Activated naive CD8-positive, alpha-beta T cell (primary cell): ENCODE measurements around the gene TAGLN.

Experiments used
- H3K27ac Mint-ChIP-seq: one replicate; pipeline ENCODE4 v1.8.0; 2021; ENCODE audit warnings: mixed read lengths
- H3K27me3 Mint-ChIP-seq: one replicate; pipeline ENCODE4 v1.8.0; 2021; ENCODE audit warnings: mixed read lengths
- H3K36me3 Mint-ChIP-seq: one replicate; pipeline ENCODE4 v1.8.0; 2021; ENCODE audit warnings: mixed read lengths
- H3K4me1 Mint-ChIP-seq: one replicate; pipeline ENCODE4 v1.8.0; 2021; ENCODE audit warnings: low read depth, mixed read lengths
- H3K4me3 Mint-ChIP-seq: one replicate; pipeline ENCODE4 v1.8.0; 2021; ENCODE audit warnings: mild to moderate bottlenecking, mixed read lengths
- H3K9me3 Mint-ChIP-seq: one replicate; pipeline ENCODE4 v1.8.0; 2021; ENCODE audit warnings: low read depth, mixed read lengths

TAGLN gene

GRCh38 chr11:117210620-117211019 is 11.4 kb downstream of the TAGLN start:
- peaks cover 7% of the 10 kb centered on the region for H3K36me3 Mint-ChIP-seq
- peak overlapping the region; percentile 47 for H3K27ac Mint-ChIP-seq
- H3K4me1 Mint-ChIP-seq = peaks cover 3% of the 10 kb centered on the region
- H3K9me3 Mint-ChIP-seq = no peaks in the 10 kb centered on the region
- no peak overlapping the region for H3K4me3 Mint-ChIP-seq
- H3K27me3 Mint-ChIP-seq = no peaks in the 10 kb centered on the region

GRCh38 chr11:117212697-117213355 is 13.7 kb downstream of the TAGLN start:
- Mint-ChIP-seq H3K9me3 (no peaks in the 10 kb centered on the region), H3K36me3 (peaks cover 7% of the 10 kb centered on the region), H3K4me3 (no peak overlapping the region), H3K4me1 (peaks cover 3% of the 10 kb centered on the region), H3K27me3 (no peaks in the 10 kb centered on the region), H3K27ac (peak overlapping the region; percentile 37)

GRCh38 chr11:117214404-117215110 is 15.4 kb downstream of the TAGLN start:
- no peak overlapping the region for H3K27ac Mint-ChIP-seq

GRCh38 chr11:117217141-117218084 is 18.2 kb downstream of the TAGLN start:
- H3K27ac Mint-ChIP-seq = no peak overlapping the region
- no peak overlapping the region for H3K4me3 Mint-ChIP-seq
- H3K36me3 Mint-ChIP-seq = peaks cover 5% of the 10 kb centered on the region
- H3K27me3 Mint-ChIP-seq = no peaks in the 10 kb centered on the region
- H3K4me1 Mint-ChIP-seq = peaks cover 3% of the 10 kb centered on the region
- H3K9me3 Mint-ChIP-seq = no peaks in the 10 kb centered on the region

More at GRCh38 chr11:117214404-117215110, 15.4 kb downstream of the TAGLN start:
- Mint-ChIP-seq H3K36me3 (peaks cover 7% of the 10 kb centered on the region), H3K4me1 (peaks cover 3% of the 10 kb centered on the region), H3K27me3 (no peaks in the 10 kb centered on the region), H3K4me3 (no peak overlapping the region), H3K9me3 (no peaks in the 10 kb centered on the region)

- Mint-ChIP-seq H3K9me3 (no peaks in the 10 kb centered on the region), H3K27ac (no peak overlapping the region)
Observed at GRCh38 chr11:117218133-117218915, 19.2 kb downstream of the TAGLN start.

GRCh38 chr11:117219001-117219400 is 19.8 kb downstream of the TAGLN start:
- no peak overlapping the region for H3K27ac Mint-ChIP-seq
- H3K36me3 Mint-ChIP-seq = peaks cover 3% of the 10 kb centered on the region
- H3K4me1 Mint-ChIP-seq = no peaks in the 10 kb centered on the region
- no peak overlapping the region for H3K4me3 Mint-ChIP-seq
- no peaks in the 10 kb centered on the region for H3K9me3 Mint-ChIP-seq
- no peaks in the 10 kb centered on the region for H3K27me3 Mint-ChIP-seq

More at GRCh38 chr11:117218133-117218915, 19.2 kb downstream of the TAGLN start:
- H3K4me1 Mint-ChIP-seq = no peaks in the 10 kb centered on the region
- H3K27me3 Mint-ChIP-seq = no peaks in the 10 kb centered on the region
- peaks cover 3% of the 10 kb centered on the region for H3K36me3 Mint-ChIP-seq
- H3K4me3 Mint-ChIP-seq = no peak overlapping the region

GRCh38 chr11:117219455-117219854 is 20.3 kb downstream of the TAGLN start:
- Mint-ChIP-seq H3K27ac (no peak overlapping the region), H3K36me3 (peaks cover 3% of the 10 kb centered on the region), H3K4me3 (no peak overlapping the region), H3K9me3 (no peaks in the 10 kb centered on the region), H3K4me1 (no peaks in the 10 kb centered on the region), H3K27me3 (no peaks in the 10 kb centered on the region)

- Mint-ChIP-seq H3K27ac (no peak overlapping the region), H3K27me3 (no peaks in the 10 kb centered on the region), H3K36me3 (peaks cover 3% of the 10 kb centered on the region), H3K4me3 (no peak overlapping the region), H3K9me3 (no peaks in the 10 kb centered on the region), H3K4me1 (no peaks in the 10 kb centered on the region)
Observed at GRCh38 chr11:117219995-117220394, 20.8 kb downstream of the TAGLN start.

GRCh38 chr11:117220568-117220967 is 21.4 kb downstream of the TAGLN start:
- H3K4me1 Mint-ChIP-seq = no peaks in the 10 kb centered on the region
- H3K36me3 Mint-ChIP-seq = peaks cover 3% of the 10 kb centered on the region
- no peaks in the 10 kb centered on the region for H3K9me3 Mint-ChIP-seq
- H3K27me3 Mint-ChIP-seq = no peaks in the 10 kb centered on the region
- no peak overlapping the region for H3K4me3 Mint-ChIP-seq
- peak overlapping the region; percentile 22 for H3K27ac Mint-ChIP-seq

GRCh38 chr11:117220999-117221774 is 22.0 kb downstream of the TAGLN start:
- Mint-ChIP-seq H3K27me3 (no peaks in the 10 kb centered on the region), H3K4me1 (no peaks in the 10 kb centered on the region), H3K36me3 (peaks cover 3% of the 10 kb centered on the region), H3K9me3 (no peaks in the 10 kb centered on the region), H3K4me3 (no peak overlapping the region), H3K27ac (peak overlapping the region; percentile 22)

GRCh38 chr11:117221775-117222517 is 22.8 kb downstream of the TAGLN start:
- H3K9me3 Mint-ChIP-seq = no peaks in the 10 kb centered on the region
- H3K4me3 Mint-ChIP-seq = no peak overlapping the region
- peaks cover 3% of the 10 kb centered on the region for H3K36me3 Mint-ChIP-seq
- H3K27me3 Mint-ChIP-seq = no peaks in the 10 kb centered on the region
- H3K27ac Mint-ChIP-seq = peak overlapping the region; percentile 46
- peaks cover 7% of the 10 kb centered on the region for H3K4me1 Mint-ChIP-seq

- Mint-ChIP-seq H3K4me3 (no peak overlapping the region), H3K27me3 (no peaks in the 10 kb centered on the region), H3K27ac (peak overlapping the region; percentile 28), H3K9me3 (no peaks in the 10 kb centered on the region), H3K36me3 (peaks cover 4% of the 10 kb centered on the region), H3K4me1 (peaks cover 10% of the 10 kb centered on the region)
Observed at GRCh38 chr11:117222991-117223740, 24.0 kb downstream of the TAGLN start.
